Fibroblast of villous mesenchyme (primary cell): ENCODE measurements around the gene CFAP20. TPM values are rescaled to one million over a fixed set of nuclear protein-coding genes. Genes with fewer than 3 reads are reported as not detected.
"Not testable (repeated sequence)": the region's sequence is repeated elsewhere in the genome, so short reads cannot be mapped to it uniquely, and the experiment has no call there.

Source experiments
- DNase-seq: peaks from one replicate; pipeline ENCODE4 v3.0.0-alpha.2; 2010; ENCODE audit warnings: low read depth
- H3K4me3 ChIP-seq: 2 replicates; pipeline ENCODE4 v1.5.1; 2011; ENCODE audit warnings: low read depth, mild to moderate bottlenecking, low read length
- CTCF ChIP-seq: IDR thresholded peaks from 2 replicates; pipeline ENCODE4 v1.5.1; 2012; ENCODE audit warnings: low read depth, mild to moderate bottlenecking, low read length; ENCODE audit not compliant: insufficient read depth
- small RNA-seq: library from RNA; depleted of rRNA; stranded (forward); fragments of <200 nt; gene quantifications from one replicate; pipeline ENCODE3, GENCODE V24; 2012
- total RNA-seq: library from RNA; depleted of rRNA; stranded (reverse); fragments of >200 nt; gene quantifications from 2 replicates; pipeline ENCODE4 v1.2.3, GENCODE V29; 2012

CFAP20 gene
- total RNA-seq, 1 donor: 34.5 TPM

GRCh38 chr16:58082381-58082780, 46.8 kb downstream of the CFAP20 start:
- no peak for TF ChIP-seq CTCF
- H3K4me3 ChIP-seq: no peak overlapping the region
- DNase-seq: no peak

- H3K4me3 ChIP-seq, DNase-seq: not testable (repeated sequence)
Observed at GRCh38 chr16:58080657-58081056, 48.5 kb downstream of the CFAP20 start.

GRCh38 chr16:58077796-58078195, 51.4 kb downstream of the CFAP20 start:
- H3K4me3 ChIP-seq: no peak overlapping the region
- TF ChIP-seq CTCF: no peak
- no peak for DNase-seq

- no peak for TF ChIP-seq CTCF
- H3K4me3 ChIP-seq: no peak overlapping the region
- no peak for DNase-seq
Observed at GRCh38 chr16:58076514-58076913, 52.7 kb downstream of the CFAP20 start.

GRCh38 chr16:58074657-58075056, 54.5 kb downstream of the CFAP20 start:
- no peak overlapping the region for H3K4me3 ChIP-seq
- TF ChIP-seq CTCF: no peak
- DNase-seq: no peak

GRCh38 chr16:58073086-58073485, 56.1 kb downstream of the CFAP20 start:
- DNase-seq, H3K4me3 ChIP-seq: not testable (repeated sequence)

GRCh38 chr16:58072134-58072533, 57.0 kb downstream of the CFAP20 start:
- H3K4me3 ChIP-seq, DNase-seq: not testable (repeated sequence)

GRCh38 chr16:58070585-58070984, 58.6 kb downstream of the CFAP20 start:
- DNase-seq: no peak
- H3K4me3 ChIP-seq: no peak overlapping the region
- TF ChIP-seq CTCF: no peak

Small RNA genes within 50 kb of the gene (small RNA-seq; reads per million reads assigned to genes)
- gene RF00019: not detected

Other genes with a start within 250 kb of the CFAP20 start
- gene CNGB1, start 158.3 kb downstream of the CFAP20 start, total RNA-seq: not detected in 2 replicates
- 5.5 and 6.0 TPM in 2 replicates for gene ZNF319, start 128.7 kb downstream of the CFAP20 start, total RNA-seq
- 24.5 and 32.4 TPM in 2 replicates for gene USB1, start 128.0 kb downstream of the CFAP20 start, total RNA-seq
- gene MMP15, start 103.6 kb downstream of the CFAP20 start, total RNA-seq: 2.6 and 2.9 TPM in 2 replicates
- gene CSNK2A2, start 68.7 kb upstream of the CFAP20 start, total RNA-seq: 24.8 and 26.8 TPM in 2 replicates
- gene PRSS54, start 165.6 kb upstream of the CFAP20 start, total RNA-seq: not detected in 2 replicates